ENCODE results near the gene TPRG1.

DNA sequence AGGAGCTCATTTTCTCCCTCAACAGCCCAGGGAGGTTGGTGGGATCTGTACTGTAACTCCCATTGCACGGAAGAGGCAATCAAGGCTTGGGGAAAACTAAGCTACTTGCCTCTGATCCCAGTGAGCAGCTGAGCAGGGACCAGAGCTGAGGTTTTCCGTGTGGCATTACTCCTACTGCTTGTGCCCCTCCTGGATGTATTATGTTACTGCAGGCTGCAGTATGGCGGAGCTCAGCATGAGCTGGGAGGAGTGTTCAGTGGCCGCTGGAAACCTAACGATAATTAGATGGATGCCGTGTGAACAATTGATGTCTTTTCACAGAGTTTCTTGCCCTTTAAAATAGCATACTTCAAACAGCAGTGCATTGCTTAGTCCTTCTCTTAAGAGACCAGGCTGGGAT, 2.0 kb upstream of the TPRG1 start:
- TF ChIP-seq EP300 (IDR thresholded peaks at IDR 0.05), result no peak
- TF ChIP-seq, protein P1, sequence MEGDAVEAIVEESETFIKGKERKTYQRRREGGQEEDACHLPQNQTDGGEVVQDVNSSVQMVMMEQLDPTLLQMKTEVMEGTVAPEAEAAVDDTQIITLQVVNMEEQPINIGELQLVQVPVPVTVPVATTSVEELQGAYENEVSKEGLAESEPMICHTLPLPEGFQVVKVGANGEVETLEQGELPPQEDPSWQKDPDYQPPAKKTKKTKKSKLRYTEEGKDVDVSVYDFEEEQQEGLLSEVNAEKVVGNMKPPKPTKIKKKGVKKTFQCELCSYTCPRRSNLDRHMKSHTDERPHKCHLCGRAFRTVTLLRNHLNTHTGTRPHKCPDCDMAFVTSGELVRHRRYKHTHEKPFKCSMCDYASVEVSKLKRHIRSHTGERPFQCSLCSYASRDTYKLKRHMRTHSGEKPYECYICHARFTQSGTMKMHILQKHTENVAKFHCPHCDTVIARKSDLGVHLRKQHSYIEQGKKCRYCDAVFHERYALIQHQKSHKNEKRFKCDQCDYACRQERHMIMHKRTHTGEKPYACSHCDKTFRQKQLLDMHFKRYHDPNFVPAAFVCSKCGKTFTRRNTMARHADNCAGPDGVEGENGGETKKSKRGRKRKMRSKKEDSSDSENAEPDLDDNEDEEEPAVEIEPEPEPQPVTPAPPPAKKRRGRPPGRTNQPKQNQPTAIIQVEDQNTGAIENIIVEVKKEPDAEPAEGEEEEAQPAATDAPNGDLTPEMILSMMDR (IDR thresholded peaks at IDR 0.05), result no peak
